Activated naive CD8-positive, alpha-beta T cell treated with anti-CD3 and anti-CD28 coated beads, Interleukin-2, amount 10 ng/mL, durations not matched to agents 7 days and 5 days (primary cell): ENCODE measurements around the gene MLYCD. TPM values are rescaled to one million over a fixed set of nuclear protein-coding genes. Genes with fewer than 3 reads are reported as not detected.

Experiments used
- ATAC-seq: fragments of 150-1000 bp; cut with Tn5 transposase; one replicate; pipeline ENCODE4 v1.10.0; 2021; ENCODE audit warnings: low read depth, moderate library complexity
- POLR2A ChIA-PET: fragments of 350-600 bp; sonication (Branson Sonifier 250); formaldehyde crosslinking; loops from one replicate; lab custom pipeline; 2021; ENCODE audit warnings: antibody characterized with exemption; lab: Charles Lee
- DNase-seq: peaks from one replicate; pipeline ENCODE4 v3.0.0; 2021
- H3K27ac Mint-ChIP-seq: one replicate; pipeline ENCODE4 v1.8.0; 2022; ENCODE audit warnings: mild to moderate bottlenecking, mixed read lengths
- H3K27me3 Mint-ChIP-seq: one replicate; pipeline ENCODE4 v1.8.0; 2022; ENCODE audit warnings: mild to moderate bottlenecking, moderate library complexity, mixed read lengths
- H3K36me3 Mint-ChIP-seq: one replicate; pipeline ENCODE4 v1.8.0; 2021; ENCODE audit warnings: mild to moderate bottlenecking, mixed read lengths
- H3K4me1 Mint-ChIP-seq: one replicate; pipeline ENCODE4 v1.8.0; 2021; ENCODE audit warnings: mixed read lengths
- H3K4me3 Mint-ChIP-seq: one replicate; pipeline ENCODE4 v1.8.0; 2022; ENCODE audit warnings: mild to moderate bottlenecking, moderate library complexity, mixed read lengths
- H3K9me3 Mint-ChIP-seq: one replicate; pipeline ENCODE4 v1.8.0; 2021; ENCODE audit warnings: mixed read lengths
- total RNA-seq, 2 experiments: library from RNA; stranded (reverse); gene quantifications; one replicate each; pipeline ENCODE4 v1.2.3, GENCODE V29; 2021

Gene MLYCD
- total RNA-seq, 2 experiments from 2014 or later: 6.1 to 7.0 TPM

- Mint-ChIP-seq H3K27me3 (no peaks in the 10 kb centered on the region), H3K4me1 (peaks cover 4% of the 10 kb centered on the region), H3K27ac (no peak overlapping the region), H3K36me3 (peaks cover 4% of the 10 kb centered on the region), H3K4me3 (no peak overlapping the region), H3K9me3 (no peaks in the 10 kb centered on the region)
- DNase-seq (no peak), ATAC-seq (no peak)
- POLR2A ChIA-PET: no interaction called here
These were observed 8.2 kb downstream of the MLYCD start for GRCh38 chr16:83907111-83907510.

- H3K27me3 Mint-ChIP-seq: no peaks in the 10 kb centered on the region
- POLR2A ChIA-PET: no interaction called here
- H3K4me1 Mint-ChIP-seq: peaks cover 3% of the 10 kb centered on the region
- H3K9me3 Mint-ChIP-seq: no peaks in the 10 kb centered on the region
- H3K36me3 Mint-ChIP-seq: peaks cover 4% of the 10 kb centered on the region
- H3K4me3 Mint-ChIP-seq: no peak overlapping the region
- H3K27ac Mint-ChIP-seq: no peak overlapping the region
- no peak for ATAC-seq
- DNase-seq: no peak
These were observed 8.8 kb downstream of the MLYCD start for GRCh38 chr16:83907631-83908250.

- Mint-ChIP-seq H3K4me1 (peaks cover 2% of the 10 kb centered on the region), H3K27me3 (no peaks in the 10 kb centered on the region), H3K4me3 (no peak overlapping the region), H3K9me3 (no peaks in the 10 kb centered on the region), H3K27ac (no peak overlapping the region), H3K36me3 (peaks cover 4% of the 10 kb centered on the region)
- no peak for ATAC-seq
- DNase-seq: no peak
- POLR2A ChIA-PET: no interaction called here
These were observed 9.9 kb downstream of the MLYCD start for GRCh38 chr16:83908798-83909197.

- ATAC-seq: no peak
- no peak overlapping the region for H3K27ac Mint-ChIP-seq
- no peak for DNase-seq
- H3K27me3 Mint-ChIP-seq: no peaks in the 10 kb centered on the region
- H3K4me1 Mint-ChIP-seq: peaks cover 2% of the 10 kb centered on the region
- H3K9me3 Mint-ChIP-seq: peaks cover 2% of the 10 kb centered on the region
- no peak overlapping the region for H3K4me3 Mint-ChIP-seq
- POLR2A ChIA-PET: no interaction called here
- H3K36me3 Mint-ChIP-seq: peaks cover 9% of the 10 kb centered on the region
These were observed 12.4 kb downstream of the MLYCD start for GRCh38 chr16:83911290-83911689.

GRCh38 chr16:83912519-83913244 is 13.8 kb downstream of the MLYCD start:
- POLR2A ChIA-PET: no interaction called here
- Mint-ChIP-seq H3K9me3 (peaks cover 2% of the 10 kb centered on the region), H3K27ac (no peak overlapping the region), H3K4me3 (no peak overlapping the region), H3K36me3 (peaks cover 11% of the 10 kb centered on the region), H3K27me3 (no peaks in the 10 kb centered on the region), H3K4me1 (peaks cover 2% of the 10 kb centered on the region)
- no peak for ATAC-seq
- DNase-seq: no peak

- Mint-ChIP-seq H3K9me3 (peaks cover 2% of the 10 kb centered on the region), H3K36me3 (peaks cover 15% of the 10 kb centered on the region), H3K27me3 (no peaks in the 10 kb centered on the region), H3K4me1 (peaks cover 2% of the 10 kb centered on the region), H3K27ac (no peak overlapping the region), H3K4me3 (no peak overlapping the region)
- DNase-seq: no peak
- POLR2A ChIA-PET: no interaction called here
- no peak for ATAC-seq
These were observed 14.3 kb downstream of the MLYCD start for GRCh38 chr16:83913245-83913633.

GRCh38 chr16:83914091-83914710 is 15.3 kb downstream of the MLYCD start:
- POLR2A ChIA-PET: no interaction called here
- Mint-ChIP-seq H3K4me3 (no peak overlapping the region), H3K36me3 (peaks cover 24% of the 10 kb centered on the region), H3K27me3 (no peaks in the 10 kb centered on the region), H3K4me1 (no peaks in the 10 kb centered on the region), H3K27ac (no peak overlapping the region), H3K9me3 (peaks cover 2% of the 10 kb centered on the region)
- DNase-seq (no peak), ATAC-seq (no peak)

GRCh38 chr16:83915081-83915480 is 16.2 kb downstream of the MLYCD start:
- POLR2A ChIA-PET: no interaction called here
- H3K36me3 Mint-ChIP-seq: peaks cover 28% of the 10 kb centered on the region

GRCh38 chr16:83915491-83915890 is 16.6 kb downstream of the MLYCD start:
- peaks cover 2% of the 10 kb centered on the region for H3K9me3 Mint-ChIP-seq
- no peaks in the 10 kb centered on the region for H3K4me1 Mint-ChIP-seq
- ATAC-seq: no peak
- H3K4me3 Mint-ChIP-seq: no peak overlapping the region
- POLR2A ChIA-PET: no interaction called here
- H3K36me3 Mint-ChIP-seq: peaks cover 28% of the 10 kb centered on the region
- no peak overlapping the region for H3K27ac Mint-ChIP-seq
- DNase-seq: no peak
- H3K27me3 Mint-ChIP-seq: no peaks in the 10 kb centered on the region

More at GRCh38 chr16:83915081-83915480, 16.2 kb downstream of the MLYCD start:
- ATAC-seq (no peak), DNase-seq (no peak)
- H3K4me3 Mint-ChIP-seq: no peak overlapping the region
- H3K27ac Mint-ChIP-seq: no peak overlapping the region
- peaks cover 2% of the 10 kb centered on the region for H3K9me3 Mint-ChIP-seq
- H3K4me1 Mint-ChIP-seq: no peaks in the 10 kb centered on the region
- H3K27me3 Mint-ChIP-seq: no peaks in the 10 kb centered on the region

- no peak for ATAC-seq
- Mint-ChIP-seq H3K4me3 (no peak overlapping the region), H3K27ac (no peak overlapping the region), H3K36me3 (peaks cover 26% of the 10 kb centered on the region), H3K27me3 (no peaks in the 10 kb centered on the region), H3K9me3 (peaks cover 2% of the 10 kb centered on the region), H3K4me1 (no peaks in the 10 kb centered on the region)
- DNase-seq: no peak
- POLR2A ChIA-PET: no interaction called here
These were observed 18.5 kb downstream of the MLYCD start for GRCh38 chr16:83917152-83918120.

- POLR2A ChIA-PET: no interaction called here
- Mint-ChIP-seq H3K36me3 (peaks cover 24% of the 10 kb centered on the region), H3K4me3 (no peak overlapping the region)
These were observed 22.1 kb downstream of the MLYCD start for GRCh38 chr16:83920894-83921491.

GRCh38 chr16:83923581-83924365 is 24.9 kb downstream of the MLYCD start:
- H3K27me3 Mint-ChIP-seq: no peaks in the 10 kb centered on the region
- DNase-seq: no peak
- no peak overlapping the region for H3K27ac Mint-ChIP-seq
- no peaks in the 10 kb centered on the region for H3K4me1 Mint-ChIP-seq
- ATAC-seq: no peak
- POLR2A ChIA-PET: no interaction called here
- H3K4me3 Mint-ChIP-seq: no peak overlapping the region
- peaks cover 11% of the 10 kb centered on the region for H3K36me3 Mint-ChIP-seq
- no peaks in the 10 kb centered on the region for H3K9me3 Mint-ChIP-seq

More at GRCh38 chr16:83920894-83921491, 22.1 kb downstream of the MLYCD start:
- H3K9me3 Mint-ChIP-seq: peaks cover 1% of the 10 kb centered on the region
- H3K4me1 Mint-ChIP-seq: no peaks in the 10 kb centered on the region
- no peaks in the 10 kb centered on the region for H3K27me3 Mint-ChIP-seq
- ATAC-seq (no peak), DNase-seq (no peak)
- no peak overlapping the region for H3K27ac Mint-ChIP-seq
